Kasumi-1 (cell line): Measurements from ENCODE around the gene SLC25A14.

Source experiments
- DNase-seq, 2 experiments: peaks; one replicate each; lab custom pipeline; 2025; lab: John Stamatoyannopoulos, UW

SLC25A14 gene

GRCh38 chrX:130378024-130378669 lies 38.4 kb downstream of the SLC25A14 start:
- DNase-seq: no peak

DNA sequence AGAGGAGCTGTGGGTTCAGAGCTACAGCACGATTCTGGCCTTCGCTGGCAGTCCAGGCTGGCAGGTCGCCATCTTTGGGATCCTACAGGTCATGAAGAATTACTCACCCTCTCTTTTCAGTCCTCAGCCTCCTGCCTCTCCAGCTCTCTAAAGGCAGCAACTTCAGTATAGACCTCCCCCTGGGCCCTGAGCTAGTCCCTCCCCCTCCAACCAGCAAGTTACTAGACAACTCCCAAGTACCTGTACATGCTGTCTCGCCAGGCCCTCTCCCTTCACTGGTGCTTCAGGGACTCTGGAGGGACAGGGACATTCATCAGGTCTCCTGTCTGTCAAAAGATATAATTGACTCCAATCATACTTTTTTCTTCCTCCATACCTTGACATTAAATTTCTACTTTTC lies 45.8 kb downstream of the SLC25A14 start, which contains the start of gene GPR119:
TSS of gene GPR119 (minus strand) at position 155 of the 400 bp plus-strand sequence. CDS start 227 bp downstream, outside the sequence.
- no peak for DNase-seq

GRCh38 chrX:130386408-130386808 lies 46.7 kb downstream of the SLC25A14 start:
- no peak for DNase-seq

GRCh38 chrX:130393451-130394074 lies 53.8 kb downstream of the SLC25A14 start:
- DNase-seq: peak; percentile 30 to 37

DNA sequence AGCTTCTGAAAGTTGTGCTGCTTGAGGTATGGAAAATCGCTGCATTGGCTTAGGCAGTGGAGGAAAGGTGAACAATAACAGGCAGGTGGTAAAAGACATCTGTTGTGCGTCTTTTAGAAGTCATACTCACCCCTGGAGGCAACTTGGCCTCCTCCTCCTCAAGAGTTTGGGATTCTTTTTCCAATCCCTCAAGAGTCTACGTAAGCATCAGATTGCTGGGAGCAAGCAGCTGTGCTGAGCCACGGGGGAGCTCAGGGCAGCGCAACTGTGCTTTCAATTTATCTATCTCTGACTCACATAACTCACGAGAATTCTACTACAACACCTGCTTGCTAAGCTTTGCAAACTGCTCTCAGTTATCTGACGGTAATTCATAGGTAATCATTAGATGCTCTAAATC lies 55.6 kb downstream of the SLC25A14 start:
- DNase-seq: no peak

DNA sequence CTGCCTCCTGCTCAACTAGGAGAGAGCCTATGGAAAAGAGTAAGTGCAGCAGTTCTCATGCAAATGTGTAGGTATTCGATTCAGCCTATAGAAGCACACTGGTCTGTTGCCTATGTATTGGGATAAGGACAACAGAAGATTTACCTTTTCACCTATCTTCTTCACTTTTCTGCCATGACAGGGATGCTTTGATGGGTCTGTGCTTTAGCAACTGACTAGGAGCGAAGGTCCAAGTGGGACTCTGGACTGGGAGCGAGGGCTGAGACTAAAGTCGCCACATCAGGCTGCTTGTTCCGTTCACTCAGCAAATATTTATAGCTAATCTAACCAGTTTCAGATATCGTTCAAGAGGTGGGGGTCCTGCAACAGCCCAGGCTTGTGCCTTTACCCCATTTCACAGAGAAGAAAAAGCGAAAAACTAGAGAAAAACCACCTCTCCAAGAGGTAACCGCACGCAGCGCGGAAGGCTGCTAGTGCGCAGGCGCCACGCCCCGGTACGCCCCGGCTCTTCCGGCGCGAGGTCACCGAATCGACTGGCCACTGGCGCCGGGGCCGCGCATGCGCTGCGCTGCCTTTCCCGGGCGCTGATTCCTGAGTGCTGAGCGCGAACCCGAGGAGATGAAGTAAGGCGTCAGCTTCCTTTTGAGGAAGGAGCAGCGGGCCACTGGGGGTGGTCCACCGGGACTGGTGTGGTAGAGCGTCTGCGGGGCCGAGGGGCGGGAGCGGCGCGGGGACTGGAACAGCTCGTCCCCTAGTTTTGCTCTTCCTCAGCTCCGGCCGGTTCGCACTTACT lies 61.9 kb downstream of the SLC25A14 start, which contains the start of gene RBMX2:
TSS of gene RBMX2 (plus strand) at position 573 of the 793 bp plus-strand sequence. CDS start at position 619, 46 bp downstream.
- peak; percentile 44 to 50 for DNase-seq

DNA sequence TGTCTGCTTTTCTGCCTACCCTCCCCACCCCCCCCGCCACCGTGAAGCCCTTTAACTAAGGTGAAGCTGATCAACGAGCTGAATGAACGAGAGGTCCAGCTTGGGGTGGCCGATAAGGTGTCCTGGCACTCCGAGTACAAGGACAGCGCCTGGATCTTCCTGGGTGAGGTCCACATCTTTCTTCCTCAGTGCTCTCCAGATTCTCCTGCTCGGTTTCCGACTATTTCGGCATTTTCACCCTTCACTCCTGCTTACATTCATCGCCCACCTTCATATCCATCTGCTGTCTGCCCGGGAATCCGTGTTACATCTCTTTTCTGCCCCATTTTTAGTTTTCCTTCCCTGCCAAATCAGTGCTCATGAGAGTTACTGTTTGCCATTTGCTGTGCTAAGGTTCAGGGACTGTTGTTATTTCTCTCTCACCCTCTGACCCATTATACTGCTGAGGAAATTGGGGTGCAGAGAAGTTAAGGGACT lies 62.5 kb downstream of the SLC25A14 start:
- no peak for DNase-seq

GRCh38 chrX:130413415-130413814 lies 73.7 kb downstream of the SLC25A14 start:
- peak; percentile 24 to 26 for DNase-seq

GRCh38 chrX:130414800-130415199 lies 75.1 kb downstream of the SLC25A14 start:
- DNase-seq: no peak

- no peak for DNase-seq
Measured at GRCh38 chrX:130415201-130415600, 75.5 kb downstream of the SLC25A14 start.

- peak; percentile 55 to 65 for DNase-seq
Measured at GRCh38 chrX:130416785-130417184, 77.1 kb downstream of the SLC25A14 start.

DNA sequence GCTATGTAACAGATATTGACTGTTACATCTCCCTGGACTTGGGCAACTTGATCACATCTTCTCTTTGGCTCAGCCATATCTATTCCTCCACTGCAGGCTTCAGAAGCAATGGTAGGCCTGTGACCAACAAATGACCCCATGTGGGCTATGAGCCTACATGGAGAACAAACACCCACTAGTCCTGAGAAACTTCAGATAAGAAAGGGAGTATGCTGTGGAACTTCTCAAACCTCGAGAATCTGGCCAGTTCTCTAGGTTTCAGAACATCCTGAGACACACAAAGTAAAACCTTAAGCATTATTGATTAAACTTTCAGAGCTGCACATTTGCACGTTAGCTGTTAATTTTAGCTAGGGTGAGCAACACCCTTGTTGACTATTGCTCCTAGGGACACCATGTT lies 78.3 kb downstream of the SLC25A14 start:
- DNase-seq: no peak

DNA sequence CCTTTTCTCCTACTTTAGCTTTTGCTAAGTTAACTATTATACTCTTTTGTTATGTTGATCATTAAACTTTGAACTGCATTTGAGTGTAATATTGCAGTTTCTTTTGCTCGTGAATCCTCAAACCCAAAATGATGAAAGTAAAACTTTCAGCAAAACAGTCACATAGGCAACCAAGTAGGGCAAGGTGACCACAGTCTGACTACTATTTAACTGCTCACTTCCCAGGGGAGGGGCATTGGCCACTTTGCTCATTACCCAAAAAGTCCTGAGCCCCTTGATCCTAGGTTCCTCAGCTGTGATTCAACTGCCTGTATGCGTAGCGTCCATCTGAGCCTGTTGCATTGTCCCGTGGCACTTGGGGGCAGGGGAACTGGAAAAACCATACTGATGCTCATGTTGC lies 79.0 kb downstream of the SLC25A14 start:
- DNase-seq: no peak

- DNase-seq: no peak
Measured at GRCh38 chrX:130419263-130419662, 79.5 kb downstream of the SLC25A14 start.
